ENCODE data around the gene ARAP3. TPM values are rescaled to one million over a fixed set of nuclear protein-coding genes. Genes with fewer than 3 reads are reported as not detected.

The ARAP3 gene
- total and polyA plus RNA-seq, 9 of the 15 experiments (the other 6 are each of a cell fraction or from before 2014, with no cell fraction given), result 0.83 to 25.7 (median 6.4) TPM

DNA sequence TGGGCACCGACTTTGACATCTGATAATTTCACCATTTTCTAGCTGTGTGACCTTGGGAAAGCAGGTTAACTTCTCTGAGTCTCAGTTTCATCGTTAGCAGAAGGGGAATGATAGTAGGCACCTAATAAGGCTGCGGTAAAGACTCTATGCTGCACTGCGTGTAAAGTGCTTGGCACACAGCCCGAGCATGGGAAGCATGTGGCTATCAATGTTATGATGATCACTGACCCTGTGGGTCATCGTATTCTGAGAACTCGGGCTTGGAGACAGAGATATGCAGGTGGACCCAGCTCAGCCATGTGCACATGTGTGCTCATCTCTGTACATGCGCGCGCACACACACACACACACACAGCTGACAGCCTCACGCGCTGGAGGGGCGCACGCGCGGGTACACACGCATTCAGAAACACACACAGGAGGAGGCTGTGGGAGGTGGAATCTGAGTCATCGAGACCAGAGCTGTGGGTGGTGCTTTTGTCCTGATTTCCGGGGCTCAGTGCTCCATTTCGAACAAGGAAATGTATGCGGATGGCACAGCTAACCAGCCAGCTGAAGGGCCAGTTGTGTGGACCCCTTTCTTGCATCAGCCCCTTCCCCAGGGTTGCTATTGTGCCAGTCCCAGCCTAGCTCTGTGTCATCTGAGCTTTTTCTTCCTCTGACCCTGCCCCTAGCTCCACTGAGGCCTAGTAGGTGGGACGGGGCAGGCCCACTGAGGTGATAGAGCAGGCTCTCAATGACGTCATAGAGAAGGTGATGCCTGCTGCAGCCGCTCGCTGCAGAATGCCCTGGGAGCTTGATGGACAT, 11.1 kb upstream of the ARAP3 start (continued):
- TF ChIP-seq, protein P1, sequence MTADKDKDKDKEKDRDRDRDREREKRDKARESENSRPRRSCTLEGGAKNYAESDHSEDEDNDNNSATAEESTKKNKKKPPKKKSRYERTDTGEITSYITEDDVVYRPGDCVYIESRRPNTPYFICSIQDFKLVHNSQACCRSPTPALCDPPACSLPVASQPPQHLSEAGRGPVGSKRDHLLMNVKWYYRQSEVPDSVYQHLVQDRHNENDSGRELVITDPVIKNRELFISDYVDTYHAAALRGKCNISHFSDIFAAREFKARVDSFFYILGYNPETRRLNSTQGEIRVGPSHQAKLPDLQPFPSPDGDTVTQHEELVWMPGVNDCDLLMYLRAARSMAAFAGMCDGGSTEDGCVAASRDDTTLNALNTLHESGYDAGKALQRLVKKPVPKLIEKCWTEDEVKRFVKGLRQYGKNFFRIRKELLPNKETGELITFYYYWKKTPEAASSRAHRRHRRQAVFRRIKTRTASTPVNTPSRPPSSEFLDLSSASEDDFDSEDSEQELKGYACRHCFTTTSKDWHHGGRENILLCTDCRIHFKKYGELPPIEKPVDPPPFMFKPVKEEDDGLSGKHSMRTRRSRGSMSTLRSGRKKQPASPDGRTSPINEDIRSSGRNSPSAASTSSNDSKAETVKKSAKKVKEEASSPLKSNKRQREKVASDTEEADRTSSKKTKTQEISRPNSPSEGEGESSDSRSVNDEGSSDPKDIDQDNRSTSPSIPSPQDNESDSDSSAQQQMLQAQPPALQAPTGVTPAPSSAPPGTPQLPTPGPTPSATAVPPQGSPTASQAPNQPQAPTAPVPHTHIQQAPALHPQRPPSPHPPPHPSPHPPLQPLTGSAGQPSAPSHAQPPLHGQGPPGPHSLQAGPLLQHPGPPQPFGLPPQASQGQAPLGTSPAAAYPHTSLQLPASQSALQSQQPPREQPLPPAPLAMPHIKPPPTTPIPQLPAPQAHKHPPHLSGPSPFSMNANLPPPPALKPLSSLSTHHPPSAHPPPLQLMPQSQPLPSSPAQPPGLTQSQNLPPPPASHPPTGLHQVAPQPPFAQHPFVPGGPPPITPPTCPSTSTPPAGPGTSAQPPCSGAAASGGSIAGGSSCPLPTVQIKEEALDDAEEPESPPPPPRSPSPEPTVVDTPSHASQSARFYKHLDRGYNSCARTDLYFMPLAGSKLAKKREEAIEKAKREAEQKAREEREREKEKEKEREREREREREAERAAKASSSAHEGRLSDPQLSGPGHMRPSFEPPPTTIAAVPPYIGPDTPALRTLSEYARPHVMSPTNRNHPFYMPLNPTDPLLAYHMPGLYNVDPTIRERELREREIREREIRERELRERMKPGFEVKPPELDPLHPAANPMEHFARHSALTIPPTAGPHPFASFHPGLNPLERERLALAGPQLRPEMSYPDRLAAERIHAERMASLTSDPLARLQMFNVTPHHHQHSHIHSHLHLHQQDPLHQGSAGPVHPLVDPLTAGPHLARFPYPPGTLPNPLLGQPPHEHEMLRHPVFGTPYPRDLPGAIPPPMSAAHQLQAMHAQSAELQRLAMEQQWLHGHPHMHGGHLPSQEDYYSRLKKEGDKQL (CRISPR knock-in tag; IDR thresholded peaks at IDR 0.05; ENCODE audit: borderline replicate concordance), result no peak
- TF ChIP-seq, protein P2, sequence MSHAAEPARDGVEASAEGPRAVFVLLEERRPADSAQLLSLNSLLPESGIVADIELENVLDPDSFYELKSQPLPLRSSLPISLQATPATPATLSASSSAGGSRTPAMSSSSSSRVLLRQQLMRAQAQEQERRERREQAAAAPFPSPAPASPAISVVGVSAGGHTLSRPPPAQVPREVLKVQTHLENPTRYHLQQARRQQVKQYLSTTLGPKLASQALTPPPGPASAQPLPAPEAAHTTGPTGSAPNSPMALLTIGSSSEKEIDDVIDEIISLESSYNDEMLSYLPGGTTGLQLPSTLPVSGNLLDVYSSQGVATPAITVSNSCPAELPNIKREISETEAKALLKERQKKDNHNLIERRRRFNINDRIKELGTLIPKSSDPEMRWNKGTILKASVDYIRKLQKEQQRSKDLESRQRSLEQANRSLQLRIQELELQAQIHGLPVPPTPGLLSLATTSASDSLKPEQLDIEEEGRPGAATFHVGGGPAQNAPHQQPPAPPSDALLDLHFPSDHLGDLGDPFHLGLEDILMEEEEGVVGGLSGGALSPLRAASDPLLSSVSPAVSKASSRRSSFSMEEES (CRISPR knock-in tag; IDR thresholded peaks at IDR 0.05), result no peak
- TF ChIP-seq ZNF583 (CRISPR knock-in tag; IDR thresholded peaks at IDR 0.05), result no peak
- no peak for TF ChIP-seq WHSC1 (IDR thresholded peaks at IDR 0.05; ENCODE audit: low read length)
- no peak for TF ChIP-seq FOXJ3 (CRISPR knock-in tag; IDR thresholded peaks at IDR 0.05)
- TF ChIP-seq, protein P3, sequence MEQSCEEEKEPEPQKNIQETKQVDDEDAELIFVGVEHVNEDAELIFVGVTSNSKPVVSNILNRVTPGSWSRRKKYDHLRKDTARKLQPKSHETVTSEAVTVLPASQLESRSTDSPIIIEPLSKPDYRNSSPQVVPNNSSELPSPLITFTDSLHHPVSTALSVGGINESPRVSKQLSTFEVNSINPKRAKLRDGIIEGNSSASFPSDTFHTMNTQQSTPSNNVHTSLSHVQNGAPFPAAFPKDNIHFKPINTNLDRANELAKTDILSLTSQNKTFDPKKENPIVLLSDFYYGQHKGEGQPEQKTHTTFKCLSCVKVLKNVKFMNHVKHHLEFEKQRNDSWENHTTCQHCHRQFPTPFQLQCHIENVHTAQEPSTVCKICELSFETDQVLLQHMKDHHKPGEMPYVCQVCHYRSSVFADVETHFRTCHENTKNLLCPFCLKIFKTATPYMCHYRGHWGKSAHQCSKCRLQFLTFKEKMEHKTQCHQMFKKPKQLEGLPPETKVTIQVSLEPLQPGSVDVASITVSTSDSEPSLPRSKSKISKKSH (CRISPR knock-in tag; IDR thresholded peaks at IDR 0.05), result no peak
- TF ChIP-seq ZNF41 (CRISPR knock-in tag; conservative IDR thresholded peaks at IDR 0.05), result no peak
- TF ChIP-seq, protein P4, sequence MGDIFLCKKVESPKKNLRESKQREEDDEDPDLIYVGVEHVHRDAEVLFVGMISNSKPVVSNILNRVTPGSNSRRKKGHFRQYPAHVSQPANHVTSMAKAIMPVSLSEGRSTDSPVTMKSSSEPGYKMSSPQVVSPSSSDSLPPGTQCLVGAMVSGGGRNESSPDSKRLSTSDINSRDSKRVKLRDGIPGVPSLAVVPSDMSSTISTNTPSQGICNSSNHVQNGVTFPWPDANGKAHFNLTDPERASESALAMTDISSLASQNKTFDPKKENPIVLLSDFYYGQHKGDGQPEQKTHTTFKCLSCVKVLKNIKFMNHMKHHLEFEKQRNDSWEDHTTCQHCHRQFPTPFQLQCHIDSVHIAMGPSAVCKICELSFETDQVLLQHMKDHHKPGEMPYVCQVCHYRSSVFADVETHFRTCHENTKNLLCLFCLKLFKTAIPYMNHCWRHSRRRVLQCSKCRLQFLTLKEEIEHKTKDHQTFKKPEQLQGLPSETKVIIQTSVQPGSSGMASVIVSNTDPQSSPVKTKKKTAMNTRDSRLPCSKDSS (IDR thresholded peaks at IDR 0.05; ENCODE audit: low read depth, partially characterized antibody), result no peak
- TF ChIP-seq PHF20 (IDR thresholded peaks at IDR 0.05; ENCODE audit: partially characterized antibody), result peak; percentile 29
- TF ChIP-seq CHD1 (IDR thresholded peaks at IDR 0.05; ENCODE audit: low read length), result no peak
- no peak for TF ChIP-seq BRCA1 (IDR thresholded peaks at IDR 0.05)
- TF ChIP-seq BRCA1 (CRISPR knock-in tag; IDR thresholded peaks at IDR 0.05), result no peak
- no peak for TF ChIP-seq ETV1 (tag; conservative IDR thresholded peaks at IDR 0.05; ENCODE audit: low read depth)
- no peak for TF ChIP-seq ZNF146 (CRISPR knock-in tag; IDR thresholded peaks at IDR 0.05; ENCODE audit: unreplicated experiment)

All from K562 (cell line).